Stomach smooth muscle (tissue), 2 donors: Measurements from ENCODE around the gene COP1.

Experiments used
- H3K27ac ChIP-seq: one replicate; pipeline ENCODE4 v1.7.0; 2013; ENCODE audit warnings: mild to moderate bottlenecking, low read length, inconsistent platforms
- H3K27me3 ChIP-seq, 2 donors: one replicate each; pipeline ENCODE4 v1.7.0; 2013; ENCODE audit warnings: low read length in 2 of 2; ENCODE audit not compliant: insufficient read depth in 2 of 2, control insufficient read depth in 1 of 2
- H3K36me3 ChIP-seq, 2 donors: one replicate each; pipeline ENCODE4 v1.7.0; 2013; ENCODE audit warnings: low read length in 2 of 2; ENCODE audit not compliant: control insufficient read depth in 2 of 2, insufficient read depth in 2 of 2
- H3K4me1 ChIP-seq: one replicate; pipeline ENCODE4 v1.7.0; 2013; ENCODE audit warnings: low read length; ENCODE audit not compliant: control insufficient read depth, insufficient read depth
- H3K4me3 ChIP-seq, 2 donors: one replicate each; pipeline ENCODE4 v1.7.0; 2013; ENCODE audit warnings: low read length in 2 of 2
- H3K9ac ChIP-seq, 2 donors: one replicate each; pipeline ENCODE4 v1.7.0; 2013; ENCODE audit warnings: low read length in 2 of 2, mild to moderate bottlenecking in 1 of 2
- H3K9me3 ChIP-seq, 2 donors: one replicate each; pipeline ENCODE4 v1.7.0; 2013; ENCODE audit warnings: low read length in 2 of 2; ENCODE audit not compliant: control insufficient read depth in 2 of 2
- donor health status: healthy.
- donor health status: Pancreatic carcinoma.

COP1 gene

DNA sequence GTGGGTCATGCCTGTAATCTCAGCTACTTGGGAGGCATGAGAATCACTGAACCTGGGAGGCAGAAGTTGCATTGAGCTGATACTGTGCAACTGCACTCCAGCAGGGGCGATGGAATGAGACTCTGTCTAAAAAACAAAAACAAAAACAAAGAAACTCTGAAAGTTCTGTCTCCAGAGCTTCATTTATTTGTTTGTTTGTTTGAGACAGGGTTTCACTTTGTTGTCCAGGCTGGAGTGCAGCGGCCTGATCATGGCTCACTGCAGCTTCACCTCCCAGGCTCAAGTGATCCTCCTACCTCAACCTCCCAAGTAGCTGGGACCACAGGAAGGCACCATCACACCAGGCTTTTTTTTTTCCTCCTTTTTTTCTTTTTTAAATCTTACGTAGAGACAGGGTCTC, 271.9 kb downstream of the COP1 start:
- Histone ChIP-seq H3K27ac (no peak overlapping the region), H3K36me3 (peaks cover 3 to 8% of the 10 kb centered on the region in 2 donors), H3K9ac (no peak overlapping the region), H3K27me3 (no peaks in the 10 kb centered on the region), H3K4me1 (no peaks in the 10 kb centered on the region), H3K4me3 (no peak overlapping the region), H3K9me3 (no peaks in the 10 kb centered on the region)

GRCh38 chr1:175933801-175934200, 273.3 kb downstream of the COP1 start:
- H3K27ac ChIP-seq, result no peak overlapping the region
- no peaks in the 10 kb centered on the region for H3K4me1 ChIP-seq
- H3K36me3 ChIP-seq, result no peaks in the 10 kb centered on the region
- no peaks in the 10 kb centered on the region for H3K27me3 ChIP-seq
- H3K4me3 ChIP-seq, result no peak overlapping the region
- no peaks in the 10 kb centered on the region for H3K9me3 ChIP-seq
- no peak overlapping the region for H3K9ac ChIP-seq

DNA sequence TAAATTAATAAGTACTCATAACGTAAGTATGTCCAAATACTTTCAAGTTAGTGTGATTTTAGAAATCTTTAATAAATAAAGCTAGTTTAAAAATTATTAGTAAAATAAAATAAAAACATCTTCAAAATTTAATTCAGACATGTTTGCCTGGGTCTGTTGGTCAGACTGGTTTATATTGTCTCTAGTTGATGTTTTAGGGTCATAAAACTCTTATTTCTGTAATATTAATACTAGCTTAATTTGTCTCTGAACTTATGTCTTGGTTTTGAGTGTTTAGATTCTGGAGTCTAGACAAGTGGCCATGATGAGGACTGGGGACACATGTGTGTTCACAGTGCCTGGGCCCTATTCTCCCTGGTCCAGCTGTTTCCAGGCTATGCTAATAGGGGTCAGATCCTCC, 279.1 kb downstream of the COP1 start:
- Histone ChIP-seq H3K36me3 (peaks cover 2 to 6% of the 10 kb centered on the region in 2 donors), H3K27ac (no peak overlapping the region), H3K27me3 (no peaks in the 10 kb centered on the region), H3K4me3 (no peak overlapping the region), H3K9me3 (peaks cover 2 to 7% of the 10 kb centered on the region in 2 donors), H3K9ac (no peak overlapping the region), H3K4me1 (no peaks in the 10 kb centered on the region)

DNA sequence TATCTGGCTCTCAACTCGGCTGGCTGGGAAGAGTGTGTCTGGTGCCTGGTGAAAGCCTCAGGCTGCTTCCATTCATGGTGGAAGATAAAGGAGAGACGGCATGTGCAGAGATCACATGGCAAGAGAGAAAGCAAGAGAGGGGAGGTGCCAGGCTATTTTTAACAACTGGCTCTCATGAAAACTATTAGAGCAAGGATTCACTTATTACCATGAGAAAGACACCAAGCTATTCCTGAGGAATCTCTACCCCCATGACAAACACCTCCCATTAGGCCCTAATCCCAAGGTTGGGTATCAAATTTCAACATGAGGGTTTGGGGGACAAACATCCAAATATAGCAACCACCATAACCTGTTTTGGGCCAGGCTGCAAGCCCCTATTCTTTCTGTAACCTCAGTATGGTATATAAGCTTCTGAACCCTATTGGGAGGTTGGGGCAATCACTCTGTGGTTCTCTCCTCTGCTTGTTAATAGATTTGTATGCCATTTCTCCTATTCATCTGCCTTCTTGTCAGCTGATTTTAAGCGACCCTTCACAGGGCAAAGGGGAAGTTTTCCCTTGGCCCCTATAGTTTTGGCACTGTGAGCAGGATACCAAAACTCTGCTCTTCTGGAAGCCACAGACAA, 284.7 kb downstream of the COP1 start:
- Histone ChIP-seq H3K36me3 (peaks cover 2 to 6% of the 10 kb centered on the region in 2 donors), H3K27me3 (no peaks in the 10 kb centered on the region), H3K9ac (no peak overlapping the region), H3K4me1 (peaks cover 3% of the 10 kb centered on the region), H3K4me3 (no peak overlapping the region), H3K27ac (no peak overlapping the region), H3K9me3 (peaks cover 0 to 6% of the 10 kb centered on the region in 2 donors)

DNA sequence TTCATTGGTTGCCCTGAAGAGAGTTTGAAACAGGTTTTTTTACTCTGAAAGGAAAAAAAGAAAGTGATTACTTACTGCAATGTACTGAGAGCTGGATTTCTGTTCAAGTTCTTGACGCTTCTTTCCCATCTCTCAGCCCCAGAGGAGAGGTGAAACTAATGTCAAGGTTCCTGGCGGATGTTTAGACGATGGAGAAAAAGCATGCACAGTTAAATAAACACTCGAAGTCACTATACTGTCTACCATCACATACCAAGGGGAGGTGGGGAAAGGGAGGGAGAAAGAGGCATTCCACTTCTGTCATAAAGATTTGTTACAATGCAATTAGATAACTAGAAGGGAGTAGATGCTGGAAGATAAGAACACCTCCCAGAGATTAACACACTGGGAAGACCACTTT, 286.7 kb downstream of the COP1 start:
- Histone ChIP-seq H3K9ac (no peak overlapping the region), H3K4me1 (peaks cover 3% of the 10 kb centered on the region), H3K36me3 (no peaks in the 10 kb centered on the region), H3K27ac (no peak overlapping the region), H3K27me3 (no peaks in the 10 kb centered on the region), H3K4me3 (no peak overlapping the region), H3K9me3 (no peaks in the 10 kb centered on the region)

GRCh38 chr1:175919001-175919400, 288.1 kb downstream of the COP1 start:
- no peaks in the 10 kb centered on the region for H3K9me3 ChIP-seq
- no peaks in the 10 kb centered on the region for H3K27me3 ChIP-seq
- H3K36me3 ChIP-seq, result no peaks in the 10 kb centered on the region
- peaks cover 3% of the 10 kb centered on the region for H3K4me1 ChIP-seq
- no peak overlapping the region for H3K4me3 ChIP-seq
- no peak overlapping the region for H3K27ac ChIP-seq
- no peak overlapping the region for H3K9ac ChIP-seq

GRCh38 chr1:175918364-175918801, 288.7 kb downstream of the COP1 start:
- H3K9me3 ChIP-seq, result peaks cover 0 to 1% of the 10 kb centered on the region in 2 donors
- no peak overlapping the region for H3K27ac ChIP-seq
- H3K4me1 ChIP-seq, result peaks cover 3% of the 10 kb centered on the region
- no peak overlapping the region for H3K9ac ChIP-seq
- H3K27me3 ChIP-seq, result no peaks in the 10 kb centered on the region
- no peak overlapping the region for H3K4me3 ChIP-seq
- H3K36me3 ChIP-seq, result no peaks in the 10 kb centered on the region

DNA sequence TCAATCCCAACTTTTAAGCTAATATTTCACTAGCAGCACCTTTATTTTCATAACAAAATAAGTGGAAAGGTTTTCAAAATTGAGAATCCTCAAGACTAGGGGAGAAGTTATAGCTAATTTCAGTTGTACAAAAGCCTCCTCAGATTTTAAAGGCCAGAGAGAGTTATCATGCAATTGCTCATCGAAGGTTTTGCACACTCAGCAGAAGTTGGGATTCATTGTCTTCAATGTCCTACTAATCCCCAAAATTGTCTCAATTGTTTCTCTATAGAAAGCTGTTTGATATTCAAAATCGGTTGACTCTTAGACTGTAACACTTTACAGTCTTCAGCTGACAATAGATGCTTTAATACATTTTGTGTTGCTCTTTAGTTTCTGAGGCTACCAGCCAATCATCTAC, 293.0 kb downstream of the COP1 start:
- peaks cover 12 to 14% of the 10 kb centered on the region in 2 donors for H3K9me3 ChIP-seq
- no peak overlapping the region for H3K27ac ChIP-seq
- no peak overlapping the region for H3K4me3 ChIP-seq
- H3K4me1 ChIP-seq, result no peaks in the 10 kb centered on the region
- peaks cover 0 to 3% of the 10 kb centered on the region in 2 donors for H3K36me3 ChIP-seq
- no peaks in the 10 kb centered on the region for H3K27me3 ChIP-seq
- no peak overlapping the region for H3K9ac ChIP-seq

DNA sequence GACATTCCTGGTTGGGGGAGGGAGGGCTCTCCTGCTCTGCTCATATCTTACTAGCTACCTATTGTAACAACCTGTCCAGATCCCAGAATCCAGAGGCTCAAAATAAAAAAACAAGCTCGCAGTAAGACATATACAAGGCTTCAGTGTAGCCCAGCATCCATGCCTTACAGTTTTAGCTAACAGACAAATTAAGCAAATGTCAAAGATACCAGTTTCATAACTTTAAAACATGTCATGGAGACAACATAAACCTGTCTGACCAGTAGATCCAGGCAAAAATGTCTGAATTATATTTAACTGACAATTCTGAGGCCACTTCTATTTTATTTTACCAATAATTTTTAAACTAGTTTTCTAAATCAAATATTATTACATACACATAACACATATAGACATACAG, 295.9 kb downstream of the COP1 start:
- no peak overlapping the region for H3K27ac ChIP-seq
- no peaks in the 10 kb centered on the region for H3K27me3 ChIP-seq
- H3K4me3 ChIP-seq, result no peak overlapping the region
- no peaks in the 10 kb centered on the region for H3K4me1 ChIP-seq
- no peak overlapping the region for H3K9ac ChIP-seq
- peaks cover 12 to 14% of the 10 kb centered on the region in 2 donors for H3K9me3 ChIP-seq
- peaks cover 0 to 3% of the 10 kb centered on the region in 2 donors for H3K36me3 ChIP-seq

DNA sequence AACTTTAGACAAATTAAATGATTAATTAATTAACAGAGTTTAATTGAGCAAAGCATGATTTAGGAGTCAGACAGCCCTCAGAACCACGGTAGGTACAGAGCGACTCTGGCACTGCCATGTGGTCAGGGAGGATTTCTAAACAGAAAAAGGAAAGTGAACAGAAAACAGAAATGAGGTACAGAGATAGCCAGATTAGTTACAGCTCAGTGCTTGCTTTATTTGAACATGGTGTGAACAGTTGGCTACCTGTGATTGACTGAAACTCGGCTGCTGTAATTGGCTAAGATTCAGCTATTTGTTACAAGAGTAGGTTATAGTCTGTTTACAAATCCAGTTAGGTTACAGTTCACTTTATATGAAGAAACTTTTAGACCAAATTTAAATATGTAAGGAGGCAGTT, 300.7 kb downstream of the COP1 start:
- Histone ChIP-seq H3K36me3 (no peaks in the 10 kb centered on the region), H3K9me3 (peaks cover 7 to 9% of the 10 kb centered on the region in 2 donors), H3K4me3 (no peak overlapping the region), H3K9ac (no peak overlapping the region), H3K4me1 (no peaks in the 10 kb centered on the region), H3K27ac (no peak overlapping the region), H3K27me3 (no peaks in the 10 kb centered on the region)

GRCh38 chr1:175904808-175905207, 302.3 kb downstream of the COP1 start:
- Histone ChIP-seq H3K4me1 (no peaks in the 10 kb centered on the region), H3K27ac (no peak overlapping the region), H3K9ac (no peak overlapping the region), H3K4me3 (no peak overlapping the region), H3K27me3 (no peaks in the 10 kb centered on the region), H3K36me3 (no peaks in the 10 kb centered on the region), H3K9me3 (no peaks in the 10 kb centered on the region)
